GM12878 (cell line): ENCODE data around the gene MYCN. TPM values are rescaled to one million over a fixed set of nuclear protein-coding genes. Genes with fewer than 3 reads are reported as not detected.

Source experiments
- ATAC-seq: fragments of 200-7000 bp; cut with Tn5 transposase; 3 replicates; pipeline ENCODE4 v1.9.1; 2020; ENCODE audit warnings: mild to moderate bottlenecking, moderate library complexity
- BruUV-seq: library from RNA; stranded (reverse); fragments of 400-500 nt; replicated peaks from 2 replicates; lab custom pipeline; 2021; lab: Mats Ljungman, UMichigan
- CTCF ChIA-PET: fragments of 300-600 bp; sonication (Branson Sonifier 250); formaldehyde crosslinking; extraction: SDS; loops from one replicate; lab custom pipeline; 2021; ENCODE audit warnings: inconsistent platforms; lab: Yijun Ruan, JAX
- POLR2A ChIA-PET: fragments of 350-600 bp; formaldehyde crosslinking; extraction: SDS; loops from one replicate; lab custom pipeline; 2021; ENCODE audit warnings: inconsistent platforms; lab: Charles Lee
- RAD21 ChIA-PET: fragments of 300-600 bp; sonication (Branson Sonifier 250); formaldehyde crosslinking; loops from one replicate; lab custom pipeline; 2023; ENCODE audit warnings: antibody characterized with exemption; ENCODE audit not compliant: unreplicated experiment; lab: Charles Lee
- SMC1A ChIA-PET: fragments of 300-600 bp; sonication (Branson Sonifier 250); formaldehyde crosslinking; loops from one replicate; lab custom pipeline; 2023; ENCODE audit not compliant: unreplicated experiment, uncharacterized antibody; lab: Charles Lee
- DNase-seq: peaks from one replicate; pipeline ENCODE4 v3.0.0-alpha.2; 2011; ENCODE audit warnings: low read depth, low spot score
- FAIRE-seq: peaks from 3 replicates; lab custom pipeline; 2011; peaks lifted over from hg19 to GRCh38; lab: Jason Lieb, UNC
- H2AFZ ChIP-seq: 2 replicates; pipeline ENCODE4 v1.6.0; 2011; ENCODE audit warnings: low read depth, low read length, control low read depth; ENCODE audit not compliant: control insufficient read depth
- H3K27ac ChIP-seq: 2 replicates; pipeline ENCODE4 v1.5.1; 2011; ENCODE audit warnings: control low read depth; ENCODE audit not compliant: control insufficient read depth, insufficient read depth
- H3K27me3 ChIP-seq, 2 experiments: replicated peaks in 1 of 2; 2 replicates each; pipeline versions ENCODE4 v1.6.0 to v1.6.1; 2011; ENCODE audit warnings: low read length in 1 of 2; ENCODE audit not compliant: control insufficient read depth in 2 of 2, insufficient read depth in 2 of 2
- H3K36me3 ChIP-seq, 2 experiments: 2 replicates each; pipeline ENCODE4 v1.5.1; 2011; ENCODE audit warnings: low read length in 1 of 2; ENCODE audit not compliant: control insufficient read depth in 2 of 2, insufficient read depth in 2 of 2
- H3K4me1 ChIP-seq: 2 replicates; pipeline ENCODE4 v1.6.1; 2011; ENCODE audit warnings: mild to moderate bottlenecking, low read length, moderate library complexity, mixed read lengths; ENCODE audit not compliant: control insufficient read depth, insufficient read depth
- H3K4me2 ChIP-seq: 2 replicates; pipeline ENCODE4 v1.6.0; 2011; ENCODE audit warnings: control low read depth; ENCODE audit not compliant: control insufficient read depth, insufficient read depth
- H3K4me3 ChIP-seq: fragments of 200-600 bp; sonication (generic); 2 replicates; pipeline ENCODE4 v1.5.1; 2016
- H3K79me2 ChIP-seq: 2 replicates; pipeline ENCODE4 v1.6.0; 2011; ENCODE audit warnings: low read length; ENCODE audit not compliant: control insufficient read depth, insufficient read depth
- H3K9ac ChIP-seq: 2 replicates; pipeline ENCODE4 v1.8.0; 2011; ENCODE audit warnings: low read length, control low read depth, mixed read lengths; ENCODE audit not compliant: control insufficient read depth, insufficient read depth
- H3K9me3 ChIP-seq: replicated peaks from 3 replicates; pipeline ENCODE4 v1.5.1; 2011; ENCODE audit warnings: mild to moderate bottlenecking, low read length; ENCODE audit not compliant: control insufficient read depth, insufficient read depth
- H4K20me1 ChIP-seq: 2 replicates; pipeline ENCODE4 v1.6.0; 2011; ENCODE audit not compliant: control insufficient read depth, insufficient read depth
- BACH1 ChIP-seq: fragments of 450-650 bp; IDR thresholded peaks from 2 replicates; pipeline ENCODE4 v1.6.1; 2017; ENCODE audit warnings: mild to moderate bottlenecking, borderline replicate concordance
- BCL11A ChIP-seq: IDR thresholded peaks from 2 replicates; pipeline ENCODE4 v1.6.1; 2011; ENCODE audit warnings: low read depth, low read length
- BMI1 ChIP-seq: fragments of 450-650 bp; IDR thresholded peaks from 2 replicates; pipeline ENCODE4 v1.6.1; 2016; ENCODE audit warnings: mild to moderate bottlenecking, moderate library complexity, borderline replicate concordance
- CREB1 ChIP-seq: IDR thresholded peaks from 2 replicates; pipeline ENCODE4 v1.6.1; 2012; ENCODE audit warnings: low read depth, mild to moderate bottlenecking, inconsistent platforms
- EED ChIP-seq: sonication (generic); IDR thresholded peaks from 2 replicates; pipeline ENCODE4 v1.6.1; 2016; ENCODE audit warnings: antibody characterized with exemption, low read depth
- EGR1 ChIP-seq, 2 experiments: IDR thresholded peaks; 1 replicate in 1 of 2; 2 replicates in 1 of 2; pipeline ENCODE4 v1.6.1; 2011 to 2012; ENCODE audit warnings: low read depth in 2 of 2, low read length in 2 of 2, borderline replicate concordance in 1 of 2, mild to moderate bottlenecking in 1 of 2, moderate library complexity in 1 of 2
- ESRRA ChIP-seq: IDR thresholded peaks from 2 replicates; pipeline ENCODE4 v1.6.1; 2012; ENCODE audit warnings: mild to moderate bottlenecking, low read length, improper control_type of control experiment
- ETV6 ChIP-seq, 2 experiments: fragments of 450-650 bp in 1 of 2; IDR thresholded peaks in 1 of 2; conservative IDR thresholded peaks in 1 of 2; 2 replicates each; pipeline ENCODE4 v1.6.1; 2014; ENCODE audit warnings: antibody characterized with exemption in 1 of 2, borderline replicate concordance in 1 of 2, low read depth in 1 of 2, mild to moderate bottlenecking in 1 of 2, moderate library complexity in 1 of 2
- HDAC2 ChIP-seq: fragments of 200-600 bp; sonication (generic); IDR thresholded peaks from 2 replicates; pipeline ENCODE4 v1.6.1; 2017
- KAT2A ChIP-seq: conservative IDR thresholded peaks from 2 replicates; pipeline ENCODE4 v1.6.1; 2011; ENCODE audit warnings: low read depth, low read length; ENCODE audit not compliant: control insufficient read depth
- MTA3 ChIP-seq: IDR thresholded peaks from 2 replicates; pipeline ENCODE4 v1.6.1; 2012; ENCODE audit warnings: low read length, inconsistent platforms, borderline replicate concordance
- SREBF1 ChIP-seq: IDR thresholded peaks from 2 replicates; pipeline ENCODE4 v1.6.1; 2012; ENCODE audit warnings: mild to moderate bottlenecking, low read length
- YY1 ChIP-seq: IDR thresholded peaks from 2 replicates; pipeline ENCODE4 v1.6.1; 2011; ENCODE audit warnings: low read depth, mild to moderate bottlenecking, low read length
- ZZZ3 ChIP-seq: IDR thresholded peaks from 2 replicates; pipeline ENCODE4 v1.6.1; 2011; ENCODE audit warnings: low read depth; ENCODE audit not compliant: control insufficient read depth, insufficient read length
- WGBS: methylation state at CpG from one replicate; pipeline ENCODE4 v1.1.6; 2016; ENCODE audit warnings: low lambda C conversion rate; ENCODE audit not compliant: insufficient replicate concordance, insufficient coverage; ENCODE audit errors: missing lambda C conversion rate; 5-methylcytosine and 5-hydroxymethylcytosine counted together
- in situ Hi-C: fragments of 300-500 bp; cut with MboI; formaldehyde crosslinking; loops from 9 replicates; pipeline ENCODE4 v1.14.3; 2018; ENCODE audit warnings: mixed read lengths
- intact Hi-C: fragments of 100-400 bp; cut with micrococcal nuclease; formaldehyde crosslinking; loops from one replicate; pipeline ENCODE4 v1.14.2; 2022; ENCODE audit not compliant: unreplicated experiment
- polyA plus RNA-seq, 11 experiments: library from polyadenylated mRNA; depleted of rRNA in 4 of 11; unstranded in 6 of 11; stranded (reverse) in 5 of 11; fragments of >200 nt; fragmentation: Nextera tagmentation in 4 of 11; fragmentation: Illumina TruSeq in 1 of 11; extraction: Ambion mirVana in 4 of 11; extraction: Trizol in 1 of 11; gene quantifications; 1 replicate in 1 of 11; 2 replicates in 10 of 11; pipeline versions ENCODE4 v1.2.1 to v1.2.3, GENCODE V29; 2011 to 2016; ENCODE audit warnings: inconsistent platforms in 2 of 11, missing spikeins in 2 of 11, low read depth in 1 of 11
- total RNA-seq, 4 experiments: library from RNA; depleted of rRNA in 3 of 4; stranded (reverse); fragments of >200 nt in 3 of 4; fragmentation: Illumina TruSeq in 1 of 4; extraction: Trizol in 1 of 4; gene quantifications; 2 replicates each; pipeline versions ENCODE4 v1.2.1 to v1.2.3, GENCODE V29; 2013 to 2021
- TF ChIP-seq, protein P1 (sequence below), 3 experiments: IDR thresholded peaks in 2 of 3; conservative IDR thresholded peaks in 1 of 3; 2 replicates each; pipeline ENCODE4 v1.5.1; 2011; ENCODE audit warnings: low read depth in 3 of 3, low read length in 3 of 3, mild to moderate bottlenecking in 3 of 3, control low read depth in 2 of 3, moderate library complexity in 2 of 3, inconsistent platforms in 1 of 3, mixed read lengths in 1 of 3; ENCODE audit not compliant: control insufficient read depth in 2 of 3, insufficient read depth in 1 of 3; ENCODE audit errors: extremely low read depth in 1 of 3
- TF ChIP-seq, protein P2 (sequence below): fragments of 450-650 bp; IDR thresholded peaks from 2 replicates; pipeline ENCODE4 v1.6.1; 2016; ENCODE audit warnings: mild to moderate bottlenecking
- TF ChIP-seq, protein P3 (sequence below): fragments of 450-650 bp; IDR thresholded peaks from 2 replicates; pipeline ENCODE4 v1.6.1; 2018; ENCODE audit warnings: borderline replicate concordance, mild to moderate bottlenecking; ENCODE audit not compliant: partially characterized antibody
- TF ChIP-seq, protein P4 (sequence below): fragments of 450-650 bp; IDR thresholded peaks from 2 replicates; pipeline ENCODE4 v1.6.1; 2014; ENCODE audit warnings: mild to moderate bottlenecking

The MYCN gene
- total and polyA plus RNA-seq, 10 of the 15 experiments (the other 5 are each of a cell fraction or from before 2014, with no cell fraction given), result not detected

DNA sequence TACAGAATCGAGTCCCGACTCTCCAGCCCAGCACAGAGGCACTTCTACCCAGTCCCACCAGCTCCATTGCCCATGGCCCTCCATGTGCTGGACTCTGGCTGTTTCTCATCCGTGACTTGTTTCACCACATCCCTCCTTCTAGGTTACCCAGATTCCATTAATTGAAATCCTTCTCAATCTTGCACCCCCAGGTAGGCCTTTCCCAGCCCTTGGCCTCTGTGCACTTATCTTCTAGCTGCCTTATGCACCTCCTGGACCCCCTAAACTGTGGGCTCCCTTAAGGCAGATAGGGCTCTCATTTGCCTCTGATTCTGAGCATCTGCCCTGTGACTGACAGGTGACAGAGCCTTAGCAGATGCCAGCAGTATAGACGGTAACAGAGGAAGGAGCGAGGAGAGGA is 9.2 kb downstream of the MYCN start:
- in situ Hi-C loops, result loop anchor here (25.0 kb wide), 1 partner anchor 813 kb away; no protein-coding TSS in a partner anchor
- no peaks in the 10 kb centered on the region for H3K36me3 ChIP-seq
- RAD21 ChIA-PET, result no interaction called here
- DNase-seq (no peak), ATAC-seq (no peak), FAIRE-seq (no peak)
- intact Hi-C loops, result no loop called here
- SMC1A ChIA-PET, result no interaction called here
- no peak overlapping the region for H3K9ac ChIP-seq
- H2AFZ ChIP-seq, result no peak overlapping the region
- WGBS, result 12% methylated on average over 5 of the region's 5 CpGs
- H4K20me1 ChIP-seq, result no peaks in the 10 kb centered on the region
- TF ChIP-seq SREBF1 (no peak), ZZZ3 (no peak), CREB1 (no peak), HDAC2 (no peak), KAT2A (no peak), BACH1 (no peak), ESRRA (no peak), YY1 (no peak), ETV6 (conservative IDR thresholded peaks at IDR 0.05 in 1 of 2, IDR thresholded peaks at IDR 0.05 in 1 of 2; ENCODE audit: borderline replicate concordance in 1 of 2, low read depth in 1 of 2) (no peak), MTA3 (no peak), EGR1 (IDR thresholded peaks at IDR 0.05; ENCODE audit: borderline replicate concordance in 1 of 2, low read depth in 2 of 2, low read length in 2 of 2) (no peak), EED (no peak), BCL11A (no peak), BMI1 (no peak)
- TF ChIP-seq, protein P1, sequence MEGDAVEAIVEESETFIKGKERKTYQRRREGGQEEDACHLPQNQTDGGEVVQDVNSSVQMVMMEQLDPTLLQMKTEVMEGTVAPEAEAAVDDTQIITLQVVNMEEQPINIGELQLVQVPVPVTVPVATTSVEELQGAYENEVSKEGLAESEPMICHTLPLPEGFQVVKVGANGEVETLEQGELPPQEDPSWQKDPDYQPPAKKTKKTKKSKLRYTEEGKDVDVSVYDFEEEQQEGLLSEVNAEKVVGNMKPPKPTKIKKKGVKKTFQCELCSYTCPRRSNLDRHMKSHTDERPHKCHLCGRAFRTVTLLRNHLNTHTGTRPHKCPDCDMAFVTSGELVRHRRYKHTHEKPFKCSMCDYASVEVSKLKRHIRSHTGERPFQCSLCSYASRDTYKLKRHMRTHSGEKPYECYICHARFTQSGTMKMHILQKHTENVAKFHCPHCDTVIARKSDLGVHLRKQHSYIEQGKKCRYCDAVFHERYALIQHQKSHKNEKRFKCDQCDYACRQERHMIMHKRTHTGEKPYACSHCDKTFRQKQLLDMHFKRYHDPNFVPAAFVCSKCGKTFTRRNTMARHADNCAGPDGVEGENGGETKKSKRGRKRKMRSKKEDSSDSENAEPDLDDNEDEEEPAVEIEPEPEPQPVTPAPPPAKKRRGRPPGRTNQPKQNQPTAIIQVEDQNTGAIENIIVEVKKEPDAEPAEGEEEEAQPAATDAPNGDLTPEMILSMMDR (IDR thresholded peaks at IDR 0.05 in 2 of 3, conservative IDR thresholded peaks at IDR 0.05 in 1 of 3; ENCODE audit: control insufficient read depth in 2 of 3, extremely low read depth in 1 of 3, insufficient read depth in 1 of 3, low read depth in 3 of 3, low read length in 3 of 3), result no peak
- TF ChIP-seq, protein P2, sequence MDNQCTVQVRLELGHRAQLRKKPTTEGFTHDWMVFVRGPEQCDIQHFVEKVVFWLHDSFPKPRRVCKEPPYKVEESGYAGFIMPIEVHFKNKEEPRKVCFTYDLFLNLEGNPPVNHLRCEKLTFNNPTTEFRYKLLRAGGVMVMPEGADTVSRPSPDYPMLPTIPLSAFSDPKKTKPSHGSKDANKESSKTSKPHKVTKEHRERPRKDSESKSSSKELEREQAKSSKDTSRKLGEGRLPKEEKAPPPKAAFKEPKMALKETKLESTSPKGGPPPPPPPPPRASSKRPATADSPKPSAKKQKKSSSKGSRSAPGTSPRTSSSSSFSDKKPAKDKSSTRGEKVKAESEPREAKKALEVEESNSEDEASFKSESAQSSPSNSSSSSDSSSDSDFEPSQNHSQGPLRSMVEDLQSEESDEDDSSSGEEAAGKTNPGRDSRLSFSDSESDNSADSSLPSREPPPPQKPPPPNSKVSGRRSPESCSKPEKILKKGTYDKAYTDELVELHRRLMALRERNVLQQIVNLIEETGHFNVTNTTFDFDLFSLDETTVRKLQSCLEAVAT, result no peak
- TF ChIP-seq, protein P3, sequence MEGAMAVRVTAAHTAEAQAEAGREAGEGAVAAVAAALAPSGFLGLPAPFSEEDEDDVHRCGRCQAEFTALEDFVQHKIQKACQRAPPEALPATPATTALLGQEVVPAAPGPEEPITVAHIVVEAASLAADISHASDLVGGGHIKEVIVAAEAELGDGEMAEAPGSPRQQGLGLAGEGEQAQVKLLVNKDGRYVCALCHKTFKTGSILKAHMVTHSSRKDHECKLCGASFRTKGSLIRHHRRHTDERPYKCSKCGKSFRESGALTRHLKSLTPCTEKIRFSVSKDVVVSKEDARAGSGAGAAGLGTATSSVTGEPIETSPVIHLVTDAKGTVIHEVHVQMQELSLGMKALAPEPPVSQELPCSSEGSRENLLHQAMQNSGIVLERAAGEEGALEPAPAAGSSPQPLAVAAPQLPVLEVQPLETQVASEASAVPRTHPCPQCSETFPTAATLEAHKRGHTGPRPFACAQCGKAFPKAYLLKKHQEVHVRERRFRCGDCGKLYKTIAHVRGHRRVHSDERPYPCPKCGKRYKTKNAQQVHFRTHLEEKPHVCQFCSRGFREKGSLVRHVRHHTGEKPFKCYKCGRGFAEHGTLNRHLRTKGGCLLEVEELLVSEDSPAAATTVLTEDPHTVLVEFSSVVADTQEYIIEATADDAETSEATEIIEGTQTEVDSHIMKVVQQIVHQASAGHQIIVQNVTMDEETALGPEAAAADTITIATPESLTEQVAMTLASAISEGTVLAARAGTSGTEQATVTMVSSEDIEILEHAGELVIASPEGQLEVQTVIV, result no peak
- TF ChIP-seq, protein P4, sequence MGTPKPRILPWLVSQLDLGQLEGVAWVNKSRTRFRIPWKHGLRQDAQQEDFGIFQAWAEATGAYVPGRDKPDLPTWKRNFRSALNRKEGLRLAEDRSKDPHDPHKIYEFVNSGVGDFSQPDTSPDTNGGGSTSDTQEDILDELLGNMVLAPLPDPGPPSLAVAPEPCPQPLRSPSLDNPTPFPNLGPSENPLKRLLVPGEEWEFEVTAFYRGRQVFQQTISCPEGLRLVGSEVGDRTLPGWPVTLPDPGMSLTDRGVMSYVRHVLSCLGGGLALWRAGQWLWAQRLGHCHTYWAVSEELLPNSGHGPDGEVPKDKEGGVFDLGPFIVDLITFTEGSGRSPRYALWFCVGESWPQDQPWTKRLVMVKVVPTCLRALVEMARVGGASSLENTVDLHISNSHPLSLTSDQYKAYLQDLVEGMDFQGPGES, result no peak
- BruUV-seq, result no TSS peak
- no peaks in the 10 kb centered on the region for H3K4me1 ChIP-seq
- H3K9me3 ChIP-seq, result no peaks in the 10 kb centered on the region
- H3K4me2 ChIP-seq, result no peak overlapping the region
- H3K27me3 ChIP-seq, result peaks cover 0 to 4% of the 10 kb centered on the region in 2 experiments
- H3K79me2 ChIP-seq, result no peaks in the 10 kb centered on the region
- no peak overlapping the region for H3K4me3 ChIP-seq
- H3K27ac ChIP-seq, result no peak overlapping the region
- POLR2A ChIA-PET, result no interaction called here
- CTCF ChIA-PET, result interaction anchor here (0.6 to 1.0 kb wide), 2 partner anchors 10 to 1245 kb away, joined by 3 to 4 read pairs; no protein-coding TSS in a partner anchor
